Ishikawa (cell line): ENCODE measurements around the gene PCIF1.

Experiments
- CEBPB ChIP-seq: IDR thresholded peaks from 2 replicates; pipeline ENCODE4 v1.6.1; 2012
- CREB1 ChIP-seq: IDR thresholded peaks from 2 replicates; pipeline ENCODE4 v1.6.1; 2012; ENCODE audit warnings: low read depth
- EGR1 ChIP-seq: IDR thresholded peaks from 2 replicates; pipeline ENCODE4 v1.6.1; 2012
- EP300 ChIP-seq: IDR thresholded peaks from 2 replicates; pipeline ENCODE4 v1.6.1; 2012; ENCODE audit warnings: borderline replicate concordance
- FOXM1 ChIP-seq: IDR thresholded peaks from 2 replicates; pipeline ENCODE4 v1.6.1; 2012; ENCODE audit warnings: low read depth, borderline replicate concordance
- MAX ChIP-seq: IDR thresholded peaks from 2 replicates; pipeline ENCODE4 v1.6.1; 2012
- NFIC ChIP-seq: IDR thresholded peaks from 2 replicates; pipeline ENCODE4 v1.6.1; 2012
- RAD21 ChIP-seq: IDR thresholded peaks from 2 replicates; pipeline ENCODE4 v1.6.1; 2012; ENCODE audit warnings: low read depth
- TAF1 ChIP-seq: IDR thresholded peaks from 2 replicates; pipeline ENCODE4 v1.6.1; 2012; ENCODE audit warnings: low read depth, mild to moderate bottlenecking
- TCF12 ChIP-seq: IDR thresholded peaks from 2 replicates; pipeline ENCODE4 v1.6.1; 2012; ENCODE audit warnings: low read depth
- TEAD4 ChIP-seq: IDR thresholded peaks from 2 replicates; pipeline ENCODE4 v1.6.1; 2012
- USF1 ChIP-seq: IDR thresholded peaks from 2 replicates; pipeline ENCODE4 v1.6.1; 2012
- YY1 ChIP-seq: IDR thresholded peaks from 2 replicates; pipeline ENCODE4 v1.6.1; 2012; ENCODE audit warnings: low read depth
- ZBTB7A ChIP-seq: IDR thresholded peaks from 2 replicates; pipeline ENCODE4 v1.6.1; 2012; ENCODE audit warnings: low read depth
- TF ChIP-seq, protein P1 (sequence below): IDR thresholded peaks from 2 replicates; pipeline ENCODE4 v1.6.1; 2012; ENCODE audit warnings: low read depth, mild to moderate bottlenecking

The PCIF1 gene

DNA sequence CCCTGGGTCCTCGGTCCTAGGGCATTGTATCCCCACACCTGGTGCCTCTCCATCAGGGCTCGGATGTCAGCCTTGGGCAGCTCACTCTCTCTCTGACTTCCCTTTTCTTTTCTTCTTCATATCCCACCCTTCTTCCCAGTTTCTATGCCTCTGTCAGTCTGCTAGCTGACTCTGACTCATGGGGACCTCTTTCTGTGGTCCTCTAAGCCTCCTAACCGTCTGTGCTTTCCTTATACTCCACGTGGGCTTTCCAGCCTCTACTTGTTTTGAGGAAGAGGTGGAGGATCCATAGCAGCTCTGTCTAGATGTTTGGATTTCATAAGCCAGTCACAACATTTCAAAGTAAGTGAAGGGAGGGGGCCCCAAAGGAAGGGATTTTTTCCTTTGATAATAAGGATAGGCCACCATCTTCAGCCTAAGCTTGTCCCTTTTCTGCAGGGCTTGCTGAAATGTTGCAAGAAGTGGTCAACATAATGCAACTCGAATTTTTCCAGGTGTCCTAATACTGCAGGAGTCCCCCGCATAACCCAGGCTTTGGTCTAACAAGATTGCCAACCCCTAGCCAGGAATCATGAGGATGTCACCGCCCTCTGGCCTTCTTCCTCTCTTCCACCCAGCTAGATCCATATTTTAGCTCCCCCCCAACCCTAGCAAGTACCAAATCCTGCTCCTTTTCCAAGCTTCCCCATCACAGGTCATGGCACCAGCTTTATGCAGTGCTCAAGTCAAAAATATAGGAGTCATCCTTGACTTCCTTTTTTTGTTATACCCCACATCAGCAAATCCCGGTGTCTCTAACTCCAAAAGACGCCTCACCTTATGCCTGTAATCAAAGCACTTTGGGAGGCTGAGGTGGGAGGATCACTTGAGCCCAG lies 13.8 kb upstream of the PCIF1 start:
- no peak for TF ChIP-seq NFIC
- no peak for TF ChIP-seq RAD21
- TF ChIP-seq EGR1, result no peak
- TF ChIP-seq ZBTB7A, result no peak
- no peak for TF ChIP-seq YY1
- no peak for TF ChIP-seq TAF1
- no peak for TF ChIP-seq CREB1
- no peak for TF ChIP-seq FOXM1
- TF ChIP-seq USF1, result no peak
- no peak for TF ChIP-seq TEAD4
- TF ChIP-seq, protein P1, sequence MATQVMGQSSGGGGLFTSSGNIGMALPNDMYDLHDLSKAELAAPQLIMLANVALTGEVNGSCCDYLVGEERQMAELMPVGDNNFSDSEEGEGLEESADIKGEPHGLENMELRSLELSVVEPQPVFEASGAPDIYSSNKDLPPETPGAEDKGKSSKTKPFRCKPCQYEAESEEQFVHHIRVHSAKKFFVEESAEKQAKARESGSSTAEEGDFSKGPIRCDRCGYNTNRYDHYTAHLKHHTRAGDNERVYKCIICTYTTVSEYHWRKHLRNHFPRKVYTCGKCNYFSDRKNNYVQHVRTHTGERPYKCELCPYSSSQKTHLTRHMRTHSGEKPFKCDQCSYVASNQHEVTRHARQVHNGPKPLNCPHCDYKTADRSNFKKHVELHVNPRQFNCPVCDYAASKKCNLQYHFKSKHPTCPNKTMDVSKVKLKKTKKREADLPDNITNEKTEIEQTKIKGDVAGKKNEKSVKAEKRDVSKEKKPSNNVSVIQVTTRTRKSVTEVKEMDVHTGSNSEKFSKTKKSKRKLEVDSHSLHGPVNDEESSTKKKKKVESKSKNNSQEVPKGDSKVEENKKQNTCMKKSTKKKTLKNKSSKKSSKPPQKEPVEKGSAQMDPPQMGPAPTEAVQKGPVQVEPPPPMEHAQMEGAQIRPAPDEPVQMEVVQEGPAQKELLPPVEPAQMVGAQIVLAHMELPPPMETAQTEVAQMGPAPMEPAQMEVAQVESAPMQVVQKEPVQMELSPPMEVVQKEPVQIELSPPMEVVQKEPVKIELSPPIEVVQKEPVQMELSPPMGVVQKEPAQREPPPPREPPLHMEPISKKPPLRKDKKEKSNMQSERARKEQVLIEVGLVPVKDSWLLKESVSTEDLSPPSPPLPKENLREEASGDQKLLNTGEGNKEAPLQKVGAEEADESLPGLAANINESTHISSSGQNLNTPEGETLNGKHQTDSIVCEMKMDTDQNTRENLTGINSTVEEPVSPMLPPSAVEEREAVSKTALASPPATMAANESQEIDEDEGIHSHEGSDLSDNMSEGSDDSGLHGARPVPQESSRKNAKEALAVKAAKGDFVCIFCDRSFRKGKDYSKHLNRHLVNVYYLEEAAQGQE, result no peak
- no peak for TF ChIP-seq MAX
- TF ChIP-seq CEBPB, result no peak
- TF ChIP-seq EP300, result no peak
- no peak for TF ChIP-seq TCF12

DNA sequence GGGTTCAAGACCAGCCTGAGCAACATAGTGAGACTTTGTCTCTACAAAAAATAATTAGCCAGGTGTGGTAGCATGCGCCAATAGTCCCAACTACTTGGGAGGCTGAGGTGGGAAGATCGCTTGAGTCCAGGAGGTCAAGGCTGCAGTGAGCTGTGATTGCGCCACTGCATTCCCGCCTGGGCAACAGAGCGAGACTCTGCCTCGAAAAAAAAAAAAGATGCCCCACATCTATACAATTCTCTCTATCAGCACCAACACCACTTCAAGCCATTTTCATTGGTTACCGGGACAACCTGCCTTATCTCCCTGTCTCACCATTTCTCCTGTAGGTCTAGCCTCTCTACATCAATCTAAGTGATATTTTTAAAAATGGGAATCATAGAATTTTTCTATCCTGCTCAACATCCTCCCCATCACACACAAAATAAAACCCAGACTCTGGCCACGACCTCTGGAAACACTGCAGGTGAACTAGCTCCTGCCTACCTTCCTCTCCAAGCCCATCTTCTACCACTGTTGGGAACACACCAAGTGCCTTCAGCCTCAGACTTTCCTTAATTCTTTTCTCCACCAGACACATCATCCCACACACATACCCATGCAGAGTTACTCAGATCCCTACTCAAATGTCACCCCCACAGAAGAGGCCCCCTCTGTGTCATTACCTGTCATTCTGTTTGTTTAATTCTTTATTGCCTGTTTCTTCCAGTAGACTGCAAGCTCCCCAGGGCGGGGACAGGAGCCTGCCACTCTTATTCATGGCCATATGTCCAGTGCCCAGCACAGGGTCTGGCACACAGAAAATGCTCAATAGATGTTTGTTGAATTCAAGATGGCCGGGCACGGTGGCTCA lies 12.9 kb upstream of the PCIF1 start:
- TF ChIP-seq TAF1, result no peak
- TF ChIP-seq YY1, result no peak
- no peak for TF ChIP-seq TEAD4
- TF ChIP-seq ZBTB7A, result no peak
- TF ChIP-seq CREB1, result no peak
- no peak for TF ChIP-seq FOXM1
- no peak for TF ChIP-seq EP300
- TF ChIP-seq USF1, result no peak
- no peak for TF ChIP-seq EGR1
- TF ChIP-seq CEBPB, result no peak

- TF ChIP-seq, protein P1, result no peak
- no peak for TF ChIP-seq CREB1
- TF ChIP-seq EGR1, result no peak
- no peak for TF ChIP-seq CEBPB
- no peak for TF ChIP-seq RAD21
Observed at GRCh38 chr20:45924391-45925261, 9.9 kb upstream of the PCIF1 start.

- TF ChIP-seq USF1, result no peak
Observed at GRCh38 chr20:45925821-45926506, 8.5 kb upstream of the PCIF1 start.

DNA sequence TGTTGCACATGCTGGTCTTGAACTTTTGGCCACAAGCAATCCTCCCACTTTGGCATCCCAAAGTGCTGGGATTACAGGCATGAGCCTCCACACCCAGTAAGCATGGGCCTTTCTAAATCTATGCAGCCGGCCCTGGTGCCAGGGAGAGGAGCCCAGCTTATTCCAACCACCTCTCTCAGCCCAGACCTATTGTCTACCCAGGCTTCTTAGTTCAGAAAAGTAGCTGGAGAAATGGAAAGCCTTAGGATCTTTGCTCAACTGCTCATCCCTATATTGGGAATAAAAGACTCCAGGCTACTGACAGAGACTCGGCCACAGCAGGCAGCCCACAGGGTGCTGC lies 7.8 kb upstream of the PCIF1 start:
- TF ChIP-seq CREB1 (no peak), ZBTB7A (no peak), MAX (no peak), TCF12 (no peak), USF1 (no peak), NFIC (no peak), TAF1 (no peak), YY1 (no peak)
